GM19240 (cell line): ENCODE measurements around the gene CDKN2D.

Source experiments
- DNase-seq: peaks from one replicate; pipeline ENCODE4 v3.0.0; 2011; ENCODE audit warnings: low spot score; ENCODE audit not compliant: insufficient read length

Gene CDKN2D

DNA sequence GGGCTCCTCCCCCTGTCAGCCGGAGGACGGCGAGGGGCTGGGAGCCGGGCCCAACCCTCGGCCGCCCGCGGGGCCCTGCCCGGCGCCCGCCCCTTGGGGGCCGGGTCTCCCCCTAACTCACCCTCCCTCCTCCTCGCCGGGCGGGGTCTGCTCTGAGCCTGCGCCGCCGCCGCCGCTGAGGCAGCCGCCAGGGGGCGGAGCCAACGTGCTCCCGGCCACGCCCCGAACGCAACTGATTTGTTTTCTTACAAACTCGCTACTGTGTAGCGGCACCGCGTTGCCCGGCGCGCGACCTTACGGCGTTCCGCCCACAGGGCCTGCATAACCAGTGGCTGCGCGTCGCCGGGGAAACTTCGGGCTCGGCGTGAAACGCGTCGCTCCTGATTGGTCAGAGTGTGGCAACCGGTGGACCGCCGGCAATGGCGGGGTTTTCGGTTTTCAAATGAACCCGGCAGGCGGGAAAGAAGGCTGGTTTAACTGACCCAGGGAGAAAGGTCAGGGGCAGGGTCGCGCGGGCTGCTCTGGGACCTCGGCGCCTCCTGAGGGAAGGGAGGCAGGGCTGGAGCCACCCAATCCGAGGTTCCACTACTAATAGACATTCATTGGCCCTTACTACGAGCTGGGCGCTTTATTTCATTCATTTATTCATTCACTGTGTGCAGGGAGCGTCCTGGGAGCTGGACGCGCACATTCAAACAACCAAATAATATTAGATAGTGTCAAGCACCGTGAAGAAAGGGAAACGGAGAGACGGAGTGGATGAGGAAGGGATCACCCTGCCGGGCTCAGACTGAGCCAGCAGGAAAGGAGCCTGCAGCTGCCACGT lies at the start of gene CDKN2D:
TSS of gene CDKN2D (minus strand) at position 154 of the 826 bp plus-strand sequence. CDS start 326 bp downstream, outside the sequence.
- peak; percentile 75 for DNase-seq

DNA sequence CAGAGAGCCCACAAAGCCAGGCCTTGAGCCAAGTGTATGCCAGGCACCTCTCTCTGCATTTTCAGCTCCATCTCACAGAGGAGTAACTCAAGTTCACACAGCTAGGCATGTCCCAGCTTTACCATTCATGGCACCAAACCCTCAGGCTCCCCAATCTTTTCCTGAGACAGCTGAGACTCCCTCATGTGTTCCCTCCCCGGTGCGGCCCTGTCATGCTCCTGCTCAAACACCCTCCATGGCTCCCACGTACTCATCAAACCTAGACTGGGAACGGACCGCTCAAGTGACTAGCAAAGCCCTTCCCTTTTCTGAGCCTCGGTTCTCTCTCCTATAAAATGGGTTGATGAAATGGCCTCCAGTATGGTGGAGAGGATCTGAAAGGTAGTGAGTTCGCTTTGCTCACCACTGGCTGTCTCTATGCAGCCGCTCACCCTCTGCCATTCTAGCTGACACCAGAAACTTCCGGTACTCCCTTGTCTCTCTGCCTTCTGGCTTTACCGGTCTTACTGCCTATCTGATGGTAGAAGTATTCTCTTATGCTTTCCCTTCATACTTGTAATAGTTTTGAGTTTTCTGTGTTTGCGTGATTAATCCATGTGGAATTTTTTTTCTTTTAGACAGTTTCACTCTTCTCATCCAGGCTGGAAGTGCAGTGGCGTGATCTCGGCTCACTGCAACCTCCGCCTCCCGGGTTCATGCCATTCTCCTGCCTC lies 48.8 kb upstream of the CDKN2D start:
- no peak for DNase-seq

- no peak for DNase-seq
Measured at GRCh38 chr19:10615429-10616023, 46.7 kb upstream of the CDKN2D start.

GRCh38 chr19:10612499-10613119 lies 43.8 kb upstream of the CDKN2D start:
- no peak for DNase-seq

DNA sequence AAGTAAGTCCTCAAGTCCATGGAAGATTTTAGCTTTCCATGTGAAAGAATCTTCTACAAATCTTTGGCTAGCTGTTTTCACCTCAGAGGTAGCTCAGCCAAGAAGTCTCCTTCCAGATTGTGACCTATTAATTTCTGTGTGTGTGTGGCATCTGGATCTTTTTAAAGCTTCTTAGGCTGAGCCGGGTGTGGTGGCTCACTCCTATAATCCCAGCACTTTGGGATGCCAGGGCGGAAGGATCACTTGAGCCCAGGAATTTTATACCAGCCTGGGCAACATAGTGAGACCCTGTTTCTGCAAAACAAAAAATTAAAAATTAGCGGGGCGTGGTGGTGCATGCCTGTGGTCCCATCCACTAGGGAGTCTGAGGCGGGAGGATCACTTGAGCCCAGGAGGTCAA lies 43.1 kb upstream of the CDKN2D start:
- DNase-seq = no peak

- no peak for DNase-seq
Measured at GRCh38 chr19:10604460-10604980, 35.7 kb upstream of the CDKN2D start.

- no peak for DNase-seq
Measured at GRCh38 chr19:10603873-10604459, 35.2 kb upstream of the CDKN2D start.

DNA sequence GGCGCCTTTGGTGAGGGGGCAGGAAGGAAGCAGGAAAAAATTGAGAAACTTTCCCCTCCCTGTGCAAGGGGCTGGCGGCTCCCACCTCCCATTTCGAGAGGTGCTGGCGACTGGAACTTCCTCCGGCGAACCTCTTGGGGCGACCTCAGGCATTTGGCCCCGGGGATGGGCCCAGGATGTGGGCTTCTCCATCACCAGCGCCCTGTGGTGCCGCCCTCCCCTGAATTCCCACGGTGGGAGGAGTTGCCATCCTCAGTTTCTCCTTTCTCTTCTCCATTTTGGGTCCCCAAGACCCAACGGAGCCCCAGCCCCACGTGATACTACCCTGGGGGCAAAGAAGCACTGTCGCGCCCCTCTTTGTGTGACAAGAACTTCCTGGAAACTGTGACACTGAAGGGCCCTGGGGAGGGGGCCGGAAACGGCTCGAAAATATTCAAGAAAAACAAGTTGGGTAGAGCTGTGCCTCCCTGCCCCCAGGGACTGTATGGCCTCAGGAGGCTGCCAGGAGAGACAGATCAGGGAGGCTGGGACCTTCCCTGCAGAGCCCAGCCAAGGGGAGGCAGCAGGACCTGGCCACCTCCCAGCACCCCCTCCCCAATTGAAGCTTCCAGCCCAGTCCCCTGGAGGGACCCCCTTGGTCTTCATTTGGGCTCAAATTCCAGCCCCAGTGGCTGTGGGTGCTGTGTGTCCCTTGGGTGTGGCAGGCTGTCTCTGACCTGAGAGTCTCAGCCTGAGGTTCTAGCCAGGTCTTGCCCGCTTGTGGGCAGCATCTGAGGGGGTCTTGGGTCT lies 34.5 kb upstream of the CDKN2D start:
- DNase-seq = no peak

DNA sequence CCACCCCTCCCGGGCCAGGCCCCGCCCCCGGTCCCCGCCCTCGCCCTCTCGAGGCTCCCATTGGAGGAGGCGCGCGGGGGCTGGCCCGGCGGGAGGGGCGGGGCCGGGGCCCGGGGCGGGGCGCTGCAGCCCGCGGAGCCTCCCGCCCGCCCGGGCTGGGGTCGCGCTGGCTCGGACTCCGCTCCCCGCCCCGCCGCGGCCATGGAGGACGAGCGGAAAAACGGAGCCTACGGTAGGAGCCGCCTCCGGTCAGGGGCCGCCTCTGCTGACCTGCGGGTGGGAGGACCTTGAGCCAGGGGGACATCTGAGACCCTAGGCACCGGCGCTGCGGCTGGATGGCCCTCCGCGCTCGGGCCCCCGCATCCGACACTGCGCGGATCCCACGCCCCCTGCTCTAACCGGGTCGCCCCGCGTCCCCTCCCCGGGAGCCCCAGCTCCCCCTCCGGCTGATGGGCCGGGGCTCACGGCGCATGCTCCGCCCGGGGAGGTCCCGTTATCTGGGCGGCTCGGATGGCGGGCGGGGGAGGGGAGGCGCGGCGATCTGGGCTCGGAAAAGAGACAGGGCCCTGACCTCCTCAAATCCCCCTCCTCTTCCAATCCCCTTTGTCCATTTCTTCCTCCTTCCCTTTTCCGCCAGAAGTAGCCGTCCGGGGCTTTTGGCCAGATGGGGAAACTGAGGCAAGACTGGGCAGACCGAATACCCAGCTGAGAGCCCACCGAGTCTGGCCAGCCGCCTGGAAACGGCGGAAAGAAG lies 33.7 kb upstream of the CDKN2D start:
- DNase-seq = peak; percentile 80

- no peak for DNase-seq
Measured at GRCh38 chr19:10601999-10602329, 33.2 kb upstream of the CDKN2D start.

- DNase-seq = no peak
Measured at GRCh38 chr19:10600149-10600548, 31.4 kb upstream of the CDKN2D start.

DNA sequence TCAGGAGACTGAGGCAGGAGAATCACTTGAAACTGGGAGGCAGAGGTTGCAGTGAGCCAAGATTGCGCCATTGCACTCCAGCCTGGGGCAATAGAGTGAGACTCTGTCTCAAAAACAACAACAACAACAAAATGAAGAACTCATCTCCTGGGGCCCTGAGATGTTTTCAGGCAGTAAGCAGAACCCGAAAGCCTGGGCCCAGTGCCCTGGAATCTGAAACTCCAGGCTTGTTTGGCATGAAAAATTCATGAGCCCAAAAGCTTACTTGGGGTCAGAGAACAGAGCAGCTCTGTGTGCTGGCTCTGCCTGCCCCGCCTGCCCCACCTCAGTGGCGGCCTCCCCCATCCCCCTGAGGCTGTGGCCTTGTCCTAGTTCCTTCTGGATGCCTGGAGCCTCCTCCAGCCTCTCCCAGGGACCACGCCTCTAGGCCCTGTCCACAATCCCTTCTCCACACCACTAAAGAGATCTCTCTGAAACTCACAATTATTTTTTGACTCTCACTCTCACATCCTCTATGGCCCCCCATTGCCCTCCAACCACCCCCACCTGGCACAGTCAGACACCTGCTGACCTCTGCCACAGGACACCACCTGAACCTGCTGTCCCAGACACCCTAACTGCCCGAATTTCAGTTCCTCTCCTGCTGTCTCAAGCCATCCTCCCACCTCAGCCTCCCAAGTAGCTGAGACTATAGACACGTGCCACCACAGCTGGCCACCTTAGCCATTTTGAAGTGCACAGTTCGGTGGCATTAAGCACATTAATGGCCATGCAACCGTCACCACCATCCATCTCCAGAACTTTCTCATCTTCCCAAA lies 25.2 kb upstream of the CDKN2D start:
- DNase-seq = peak; percentile 47

GRCh38 chr19:10593148-10593547 lies 24.4 kb upstream of the CDKN2D start:
- DNase-seq = no peak

DNA sequence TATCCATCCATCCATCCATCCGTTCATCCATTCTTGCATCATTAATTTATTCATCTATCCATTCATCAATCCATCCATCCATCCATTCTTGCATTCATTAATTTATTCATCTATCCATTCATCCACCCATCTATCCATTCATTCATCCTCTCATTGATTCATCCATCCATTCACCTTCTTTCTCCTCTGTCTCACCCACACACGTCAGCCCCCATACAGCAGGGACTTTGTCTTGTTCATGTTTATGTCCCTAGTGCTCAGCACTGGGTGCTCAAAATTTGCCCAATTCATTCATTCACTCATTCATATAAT lies 19.0 kb upstream of the CDKN2D start:
- DNase-seq = no peak

DNA sequence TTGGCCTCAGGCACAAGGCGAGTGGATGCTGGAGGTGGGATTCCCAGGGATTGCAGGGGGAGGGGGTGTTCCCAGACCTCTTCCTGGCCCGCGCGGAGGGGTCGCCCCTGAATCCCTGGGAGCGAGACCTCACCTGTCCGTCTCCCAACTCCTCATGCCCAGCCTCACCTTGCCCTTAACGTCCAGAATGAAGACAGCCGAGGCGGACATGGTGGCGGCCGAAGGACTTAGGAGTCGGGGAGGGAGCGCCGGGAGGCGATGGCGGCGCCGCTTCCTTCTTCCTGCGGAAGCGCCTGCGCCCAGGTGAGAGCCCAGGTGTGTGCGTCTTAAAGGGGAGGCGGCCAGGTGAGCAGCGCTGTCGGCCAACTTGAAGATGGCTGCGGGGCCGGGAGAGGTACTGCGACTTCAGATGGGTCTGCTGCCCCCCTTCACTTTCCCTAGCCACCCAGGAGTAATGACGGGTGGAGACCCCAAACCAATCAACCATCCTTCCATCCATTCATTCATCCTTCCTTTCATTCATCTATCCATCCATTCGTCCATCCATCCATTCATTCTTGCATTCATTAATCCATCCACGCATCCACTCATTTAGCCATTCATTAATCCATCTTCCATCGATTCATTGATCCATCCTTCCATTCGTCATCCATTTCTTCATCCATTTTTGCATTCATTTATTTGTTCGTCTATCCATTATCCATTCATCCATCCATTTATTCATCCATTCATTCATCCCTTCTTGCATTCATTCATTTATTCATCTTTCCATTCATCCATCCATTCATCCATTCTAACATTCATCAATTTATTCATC lies 18.5 kb upstream of the CDKN2D start, which contains the start of gene AP1M2:
TSS of gene AP1M2 (minus strand) at position 291 of the 817 bp plus-strand sequence. CDS start at position 210, 81 bp downstream.
- no peak for DNase-seq

GRCh38 chr19:10586396-10586795 lies 17.6 kb upstream of the CDKN2D start:
- no peak for DNase-seq

- no peak for DNase-seq
Measured at GRCh38 chr19:10583036-10583776, 14.4 kb upstream of the CDKN2D start.
